HCT116 (cell line): ENCODE data around the gene PISD. TPM values are rescaled to one million over a fixed set of nuclear protein-coding genes. Genes with fewer than 3 reads are reported as not detected.

Source experiments
- ATAC-seq: fragments of 200-7000 bp; cut with Tn5 transposase; 2 replicates; pipeline ENCODE4 v1.9.1; 2020; ENCODE audit warnings: mild to moderate bottlenecking, moderate library complexity
- BruUV-seq: library from RNA; stranded (reverse); fragments of 400-500 nt; replicated peaks from 2 replicates; lab custom pipeline; 2021; lab: Mats Ljungman, UMichigan
- CTCF ChIA-PET: fragments of 300-600 bp; sonication (Branson Sonifier 250); formaldehyde crosslinking; loops from one replicate; lab custom pipeline; 2021; ENCODE audit warnings: antibody characterized with exemption; lab: Charles Lee
- POLR2A ChIA-PET: fragments of 300-600, 350-600 bp; sonication (Branson Sonifier 250); formaldehyde crosslinking; loops from one replicate; lab custom pipeline; 2021; ENCODE audit warnings: antibody characterized with exemption; lab: Charles Lee
- RAD21 ChIA-PET, 2 experiments: fragments of 300-600 bp; sonication (Branson Sonifier 250); formaldehyde crosslinking; loops; one replicate each; lab custom pipeline; 2023; ENCODE audit warnings: low total read pairs in 2 of 2; ENCODE audit not compliant: uncharacterized antibody in 2 of 2, unreplicated experiment in 2 of 2, low non-redundant PET in 1 of 2; lab: Charles Lee
- DNase-seq: peaks from one replicate; pipeline ENCODE4 v3.0.0-alpha.2; 2010; ENCODE audit warnings: low read depth, low spot score
- H2AFZ ChIP-seq: fragments of 200-600 bp; shearing (Covaris generic), sonication (generic); 2 replicates; pipeline ENCODE4 v1.6.1; 2017; ENCODE audit warnings: low read depth, mixed run types, mixed read lengths, antibody characterized with exemption, low read length; ENCODE audit not compliant: poor library complexity, severe bottlenecking
- H3K27ac ChIP-seq: 2 replicates; pipeline ENCODE4 v1.5.1; 2012; ENCODE audit warnings: low read depth, low read length
- H3K27me3 ChIP-seq: fragments of 200-600 bp; sonication (generic); 2 replicates; pipeline ENCODE4 v1.6.1; 2016; ENCODE audit warnings: mixed run types, low read length, mixed read lengths; ENCODE audit not compliant: insufficient read depth
- H3K36me3 ChIP-seq, 2 experiments: fragments of 200-500 bp in 1 of 2; fragments of 200-600 bp in 1 of 2; sonication (Bioruptor generic) in 1 of 2; sonication (generic) in 1 of 2; 2 replicates each; pipeline versions ENCODE4 v1.5.1 to v1.6.1; 2014 to 2016; ENCODE audit warnings: low read length in 2 of 2, inconsistent platforms in 1 of 2, mixed read lengths in 1 of 2, mixed run types in 1 of 2; ENCODE audit not compliant: insufficient read depth in 2 of 2, control insufficient read depth in 1 of 2
- H3K4me1 ChIP-seq, 2 experiments: fragments of 200-600 bp in 1 of 2; sonication (generic) in 1 of 2; 2 replicates each; pipeline versions ENCODE4 v1.5.1 to v1.6.1; 2012 to 2017; ENCODE audit warnings: low read length in 2 of 2, inconsistent platforms in 1 of 2, mild to moderate bottlenecking in 1 of 2, mixed read lengths in 1 of 2, mixed run types in 1 of 2, moderate library complexity in 1 of 2; ENCODE audit not compliant: insufficient read depth in 2 of 2, control insufficient read depth in 1 of 2
- H3K4me2 ChIP-seq: fragments of 200-600 bp; sonication (generic); 2 replicates; pipeline ENCODE4 v1.6.1; 2017; ENCODE audit warnings: mixed run types, low read length, mixed read lengths
- H3K4me3 ChIP-seq, 2 experiments: fragments of 200-600 bp in 1 of 2; sonication (generic) in 1 of 2; replicated peaks in 1 of 2; 2 replicates each; pipeline ENCODE4 v1.5.1; 2011 to 2016; ENCODE audit warnings: low read length in 2 of 2, control low read depth in 1 of 2, low read depth in 1 of 2, mild to moderate bottlenecking in 1 of 2, mixed read lengths in 1 of 2, mixed run types in 1 of 2
- H3K79me2 ChIP-seq: fragments of 200-600 bp; sonication (generic); 2 replicates; pipeline ENCODE4 v1.6.1; 2017; ENCODE audit warnings: mild to moderate bottlenecking, mixed run types, low read length, moderate library complexity, mixed read lengths; ENCODE audit not compliant: insufficient read depth
- H3K9ac ChIP-seq: fragments of 200-600 bp; sonication (generic); 2 replicates; pipeline ENCODE4 v1.6.1; 2016; ENCODE audit warnings: low read length, mixed read lengths
- H3K9me2 ChIP-seq: fragments of 200-600 bp; sonication (generic), shearing (Covaris generic); 2 replicates; pipeline ENCODE4 v1.6.1; 2017; ENCODE audit warnings: mixed run types, mild to moderate bottlenecking, moderate library complexity; ENCODE audit not compliant: insufficient read depth
- H3K9me3 ChIP-seq, 2 experiments: fragments of 200-500 bp in 1 of 2; fragments of 200-600 bp in 1 of 2; sonication (Bioruptor generic) in 1 of 2; sonication (generic) in 1 of 2; 2 replicates each; pipeline ENCODE4 v1.6.1; 2014 to 2017; ENCODE audit warnings: low read length in 2 of 2, mixed read lengths in 2 of 2, inconsistent platforms in 1 of 2, low read depth in 1 of 2, mild to moderate bottlenecking in 1 of 2, mixed run types in 1 of 2, moderate library complexity in 1 of 2; ENCODE audit not compliant: control insufficient read depth in 1 of 2, insufficient read depth in 1 of 2
- H4K20me1 ChIP-seq: fragments of 200-600 bp; sonication (generic), shearing (Covaris generic); 2 replicates; pipeline ENCODE4 v1.6.1; 2017; ENCODE audit warnings: mixed run types, mild to moderate bottlenecking, moderate library complexity; ENCODE audit not compliant: insufficient read depth
- ATF3 ChIP-seq: IDR thresholded peaks from 2 replicates; pipeline ENCODE4 v1.6.1; 2012
- CEBPB ChIP-seq: IDR thresholded peaks from 2 replicates; pipeline ENCODE4 v1.6.1; 2012; ENCODE audit warnings: low read depth
- CTCF ChIP-seq, 3 experiments: fragments of 200-600 bp in 1 of 3; sonication (generic) in 1 of 3; IDR thresholded peaks in 2 of 3; conservative IDR thresholded peaks in 1 of 3; 2 replicates each; pipeline ENCODE4 v1.5.1; 2012 to 2017; ENCODE audit warnings: low read depth in 2 of 3, low read length in 2 of 3, antibody characterized with exemption in 1 of 3, borderline replicate concordance in 1 of 3, control low read depth in 1 of 3, mild to moderate bottlenecking in 1 of 3, mixed read lengths in 1 of 3, mixed run types in 1 of 3, moderate library complexity in 1 of 3; ENCODE audit not compliant: insufficient read depth in 1 of 3
- ELF1 ChIP-seq: IDR thresholded peaks from 2 replicates; pipeline ENCODE4 v1.6.1; 2012; ENCODE audit warnings: low read depth, borderline replicate concordance
- EZH2 ChIP-seq: fragments of 200-600 bp; sonication (generic); IDR thresholded peaks from 2 replicates; pipeline ENCODE4 v1.6.1; 2017; ENCODE audit warnings: antibody characterized with exemption, mixed run types
- FOSL1 ChIP-seq: IDR thresholded peaks from 2 replicates; pipeline ENCODE4 v1.6.1; 2012; ENCODE audit warnings: low read depth
- POLR2A ChIP-seq: IDR thresholded peaks from 2 replicates; pipeline ENCODE4 v1.7.0; 2011; ENCODE audit warnings: borderline replicate concordance; ENCODE audit not compliant: insufficient read depth, insufficient read length; ENCODE audit errors: extremely low read depth
- POLR2AphosphoS5 ChIP-seq: IDR thresholded peaks from 2 replicates; pipeline ENCODE4 v1.6.1; 2011; ENCODE audit warnings: mild to moderate bottlenecking, low read depth, low read length, moderate library complexity
- RAD21 ChIP-seq: IDR thresholded peaks from 2 replicates; pipeline ENCODE4 v1.6.1; 2012; ENCODE audit warnings: low read depth, mild to moderate bottlenecking
- REST ChIP-seq: IDR thresholded peaks from 2 replicates; pipeline ENCODE4 v1.6.1; 2012; ENCODE audit warnings: low read depth
- SIN3A ChIP-seq: IDR thresholded peaks from 2 replicates; pipeline ENCODE4 v1.6.1; 2012; ENCODE audit warnings: low read depth
- SRF ChIP-seq: IDR thresholded peaks from 2 replicates; pipeline ENCODE4 v1.6.1; 2012; ENCODE audit warnings: low read depth
- TCF7L2 ChIP-seq: IDR thresholded peaks from 2 replicates; pipeline ENCODE4 v1.7.0; 2011; ENCODE audit warnings: borderline replicate concordance, inconsistent platforms; ENCODE audit not compliant: insufficient read depth, insufficient read length; ENCODE audit errors: extremely low read depth
- YY1 ChIP-seq: IDR thresholded peaks from 2 replicates; pipeline ENCODE4 v1.6.1; 2011; ENCODE audit warnings: low read length, low read depth, moderate library complexity, mild to moderate bottlenecking; ENCODE audit not compliant: insufficient replicate concordance; ENCODE audit errors: extremely low read depth
- ZBTB33 ChIP-seq: IDR thresholded peaks from 2 replicates; pipeline ENCODE4 v1.6.1; 2011; ENCODE audit warnings: mild to moderate bottlenecking, low read length, moderate library complexity; ENCODE audit not compliant: insufficient replicate concordance; ENCODE audit errors: extremely low read depth
- ZFX ChIP-seq: fragments of 450-650 bp; IDR thresholded peaks from 2 replicates; pipeline ENCODE4 v1.6.1; 2017
- ZNF274 ChIP-seq: fragments of 200-500 bp; sonication (Bioruptor generic); IDR thresholded peaks from 2 replicates; pipeline ENCODE4 v1.6.1; 2014; ENCODE audit warnings: mild to moderate bottlenecking, low read depth, low read length, inconsistent platforms
- intact Hi-C: fragments of 100-400 bp; cut with micrococcal nuclease; formaldehyde crosslinking; loops from 2 replicates; pipeline ENCODE4 v1.10.0; 2022
- total RNA-seq: library from RNA; stranded (reverse); gene quantifications from one replicate; pipeline ENCODE4 v1.2.1, GENCODE V29; 2021; ENCODE audit not compliant: unreplicated experiment
- TF ChIP-seq, protein P1 (sequence below): IDR thresholded peaks from 2 replicates; pipeline ENCODE4 v1.6.1; 2012

Gene PISD
- total RNA-seq, 1 experiment from 2014 or later, result 47.1 TPM

DNA sequence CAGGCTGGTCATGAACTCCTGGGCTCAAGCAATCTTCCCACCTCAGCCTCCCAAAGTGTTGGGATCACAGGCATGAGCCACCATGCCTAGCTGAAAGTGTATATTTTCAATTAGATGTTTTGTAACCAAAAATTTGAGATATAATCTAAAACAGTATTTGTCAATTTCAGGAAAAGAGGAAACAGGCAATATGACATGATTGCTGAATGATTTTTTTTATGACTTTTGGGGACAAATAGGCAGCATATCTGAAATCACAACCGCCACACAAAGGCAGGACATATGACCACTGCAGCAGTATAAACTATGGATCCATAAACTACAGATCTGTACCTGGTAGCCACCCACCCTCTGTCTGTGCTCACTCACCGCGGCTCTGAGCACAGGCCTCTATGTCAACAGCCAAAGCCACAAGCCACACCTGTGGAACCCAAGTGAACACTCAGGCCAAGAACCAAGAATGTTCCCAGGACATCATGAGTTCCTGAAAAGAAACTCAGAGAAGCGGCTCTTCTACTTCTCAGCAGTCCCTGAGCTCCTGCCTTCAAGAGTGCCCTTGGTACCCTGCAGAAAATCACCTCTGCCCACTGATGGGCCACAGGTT is 22.5 kb downstream of the PISD start:
- no TSS peak for BruUV-seq
- Histone ChIP-seq H3K79me2 (peaks cover 77% of the 10 kb centered on the region), H3K27ac (no peak overlapping the region), H3K36me3 (peaks cover 0 to 10% of the 10 kb centered on the region in 2 experiments; a peak in 2 of 4 replicates), H3K4me2 (no peak overlapping the region), H2AFZ (no peak overlapping the region), H4K20me1 (no peaks in the 10 kb centered on the region), H3K9me3 (no peaks in the 10 kb centered on the region), H3K27me3 (no peaks in the 10 kb centered on the region), H3K9ac (no peak overlapping the region), H3K9me2 (no peaks in the 10 kb centered on the region), H3K4me1 (peaks cover 25 to 61% of the 10 kb centered on the region in 2 experiments), H3K4me3 (no peak overlapping the region)
- RAD21 ChIA-PET, result no interaction called here
- CTCF ChIA-PET, result interaction anchor here (1.6 kb wide), 1 partner anchor 331 kb away, joined by 5 read pairs; no protein-coding TSS in a partner anchor
- POLR2A ChIA-PET, result no interaction called here
- DNase-seq (no peak), ATAC-seq (no peak)
- intact Hi-C loops, result loop anchor here (10.0 kb wide), 1 partner anchor 295 kb away; the partner anchor contains the start of gene PATZ1
- TF ChIP-seq ZFX (no peak), ELF1 (no peak), POLR2AphosphoS5 (no peak), ZBTB33 (no peak), RAD21 (no peak), CEBPB (no peak), TCF7L2 (no peak), CTCF (IDR thresholded peaks at IDR 0.05 in 2 of 3, conservative IDR thresholded peaks at IDR 0.05 in 1 of 3; ENCODE audit: borderline replicate concordance in 1 of 3, insufficient read depth in 1 of 3, low read depth in 2 of 3, low read length in 2 of 3) (no peak), FOSL1 (no peak), POLR2A (no peak), ATF3 (no peak), REST (no peak), YY1 (no peak), SIN3A (no peak), EZH2 (no peak), ZNF274 (no peak), SRF (no peak)
- TF ChIP-seq, protein P1, sequence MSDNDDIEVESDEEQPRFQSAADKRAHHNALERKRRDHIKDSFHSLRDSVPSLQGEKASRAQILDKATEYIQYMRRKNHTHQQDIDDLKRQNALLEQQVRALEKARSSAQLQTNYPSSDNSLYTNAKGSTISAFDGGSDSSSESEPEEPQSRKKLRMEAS, result no peak
